ENCODE data around the gene HDAC7. TPM values are rescaled to one million over a fixed set of nuclear protein-coding genes. Genes with fewer than 3 reads are reported as not detected.

HDAC7 gene
- total and polyA plus RNA-seq, 2 of the 13 experiments (the other 11 are each of a cell fraction or from before 2014, with no cell fraction given), result 4.6 to 10.8 TPM

DNA sequence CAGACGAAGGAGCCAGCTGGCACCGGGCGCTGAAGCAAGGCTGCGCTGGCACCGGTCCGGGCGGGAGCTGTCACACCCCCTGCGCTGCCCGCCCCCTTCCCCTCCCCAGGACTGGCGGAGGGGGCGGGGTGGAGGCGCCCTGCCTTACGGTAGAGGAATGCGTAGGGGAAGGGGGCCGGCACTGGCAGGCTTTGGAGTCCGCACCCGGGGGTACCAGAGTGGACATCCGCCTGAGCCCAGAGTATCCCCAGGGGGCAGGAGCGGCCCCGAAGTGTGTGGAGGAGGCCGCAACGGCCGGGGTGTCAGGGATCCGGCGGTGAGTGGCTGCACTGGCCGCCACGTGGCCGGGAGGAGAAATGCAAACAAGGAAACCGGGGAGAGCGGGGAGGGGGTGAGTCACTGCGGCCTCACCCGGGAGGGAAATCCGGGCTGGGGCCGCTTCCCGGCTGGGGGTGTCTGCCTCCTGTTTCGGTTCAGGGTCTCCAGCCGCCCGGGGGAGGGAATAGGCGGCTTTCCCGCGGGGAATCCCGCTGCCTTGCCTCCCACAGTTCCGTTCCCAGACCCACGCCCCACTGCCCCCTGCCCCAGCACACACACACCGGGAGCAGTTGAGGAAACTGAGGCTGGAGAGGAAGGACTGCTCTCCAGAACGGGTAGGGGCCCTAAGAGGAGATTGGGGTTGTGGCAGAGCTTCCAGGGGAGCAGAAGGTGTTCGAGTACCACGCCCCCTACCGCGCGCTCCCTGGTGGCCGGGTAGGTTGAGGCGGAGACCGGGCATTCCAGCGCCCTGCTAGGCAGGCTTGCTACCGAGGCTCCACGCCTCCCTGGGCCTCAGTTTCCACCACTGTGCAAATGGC, 60.6 kb downstream of the HDAC7 start, which contains the start of gene RAPGEF3 (continued):
- TF ChIP-seq KMT2A (CRISPR knock-in tag; IDR thresholded peaks at IDR 0.05), result no peak
- no peak for TF ChIP-seq ZNF224 (CRISPR knock-in tag; IDR thresholded peaks at IDR 0.05)
- TF ChIP-seq, protein P1, sequence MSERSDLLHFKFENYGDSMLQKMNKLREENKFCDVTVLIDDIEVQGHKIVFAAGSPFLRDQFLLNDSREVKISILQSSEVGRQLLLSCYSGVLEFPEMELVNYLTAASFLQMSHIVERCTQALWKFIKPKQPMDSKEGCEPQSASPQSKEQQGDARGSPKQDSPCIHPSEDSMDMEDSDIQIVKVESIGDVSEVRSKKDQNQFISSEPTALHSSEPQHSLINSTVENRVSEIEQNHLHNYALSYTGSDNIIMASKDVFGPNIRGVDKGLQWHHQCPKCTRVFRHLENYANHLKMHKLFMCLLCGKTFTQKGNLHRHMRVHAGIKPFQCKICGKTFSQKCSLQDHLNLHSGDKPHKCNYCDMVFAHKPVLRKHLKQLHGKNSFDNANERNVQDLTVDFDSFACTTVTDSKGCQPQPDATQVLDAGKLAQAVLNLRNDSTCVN (CRISPR knock-in tag; IDR thresholded peaks at IDR 0.05; ENCODE audit: borderline replicate concordance), result no peak
- TF ChIP-seq SP1 (IDR thresholded peaks at IDR 0.05), result no peak
- no peak for TF ChIP-seq SP1 (CRISPR knock-in tag; IDR thresholded peaks at IDR 0.05)
- peak; percentile 40; the same call in 1 of the 2 replicates for TF ChIP-seq THAP11 (CRISPR knock-in tag; IDR thresholded peaks at IDR 0.05)
- TF ChIP-seq, protein P2, sequence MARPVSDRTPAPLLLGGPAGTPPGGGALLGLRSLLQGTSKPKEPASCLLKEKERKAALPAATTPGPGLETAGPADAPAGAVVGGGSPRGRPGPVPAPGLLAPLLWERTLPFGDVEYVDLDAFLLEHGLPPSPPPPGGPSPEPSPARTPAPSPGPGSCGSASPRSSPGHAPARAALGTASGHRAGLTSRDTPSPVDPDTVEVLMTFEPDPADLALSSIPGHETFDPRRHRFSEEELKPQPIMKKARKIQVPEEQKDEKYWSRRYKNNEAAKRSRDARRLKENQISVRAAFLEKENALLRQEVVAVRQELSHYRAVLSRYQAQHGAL (CRISPR knock-in tag; IDR thresholded peaks at IDR 0.05; ENCODE audit: not compliant biosample characterization), result no peak
- no peak for TF ChIP-seq ZNF777 (CRISPR knock-in tag; IDR thresholded peaks at IDR 0.05)
- TF ChIP-seq TCF7 (IDR thresholded peaks at IDR 0.05; ENCODE audit: low read depth), result no peak
- no peak for TF ChIP-seq BHLHE40 (IDR thresholded peaks at IDR 0.05; ENCODE audit: low read length)
- TF ChIP-seq ZSCAN25 (CRISPR knock-in tag; IDR thresholded peaks at IDR 0.05), result no peak
- no peak for TF ChIP-seq ZNF138 (CRISPR knock-in tag; IDR thresholded peaks at IDR 0.05; ENCODE audit: low read depth)
- no peak for TF ChIP-seq SRSF9 (IDR thresholded peaks at IDR 0.05; ENCODE audit: borderline replicate concordance, insufficient read depth, low read depth, low read length, poor library complexity, severe bottlenecking)
- TF ChIP-seq ZNF326 (CRISPR knock-in tag; IDR thresholded peaks at IDR 0.05; ENCODE audit: borderline replicate concordance), result no peak
- no peak for TF ChIP-seq SRSF4 (IDR thresholded peaks at IDR 0.05; ENCODE audit: low read depth, low read length, poor library complexity, severe bottlenecking)
- no peak for TF ChIP-seq MAFG (CRISPR knock-in tag; IDR thresholded peaks at IDR 0.05)
- no peak for TF ChIP-seq ZNF251 (CRISPR knock-in tag; IDR thresholded peaks at IDR 0.05)
- TF ChIP-seq ZMYM4 (CRISPR knock-in tag; IDR thresholded peaks at IDR 0.05), result no peak
- no peak for TF ChIP-seq TBP (CRISPR knock-in tag; IDR thresholded peaks at IDR 0.05)
- TF ChIP-seq, protein P3, sequence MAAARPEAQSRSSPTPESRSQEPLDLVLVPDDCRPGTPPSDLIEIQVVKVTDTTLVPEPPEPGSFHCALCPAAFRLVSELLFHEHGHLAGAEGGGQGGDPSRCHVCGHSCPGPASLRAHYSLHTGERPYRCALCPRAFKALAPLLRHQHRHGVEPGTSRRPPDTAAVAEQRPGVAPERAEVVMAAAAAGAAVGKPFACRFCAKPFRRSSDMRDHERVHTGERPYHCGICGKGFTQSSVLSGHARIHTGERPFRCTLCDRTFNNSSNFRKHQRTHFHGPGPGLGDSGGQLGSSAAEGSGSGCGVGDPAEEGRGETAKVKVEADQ (CRISPR knock-in tag; IDR thresholded peaks at IDR 0.05; ENCODE audit: borderline replicate concordance), result no peak
- no peak for TF ChIP-seq NR3C1 (CRISPR knock-in tag; IDR thresholded peaks at IDR 0.05)
- TF ChIP-seq ZNF839 (CRISPR knock-in tag; IDR thresholded peaks at IDR 0.05; ENCODE audit: borderline replicate concordance), result no peak
- TF ChIP-seq KMT2B (CRISPR knock-in tag; IDR thresholded peaks at IDR 0.05), result 0 out of 2 replicates have a peak, but pooled peaks have one; percentile 8
- TF ChIP-seq, protein P4, sequence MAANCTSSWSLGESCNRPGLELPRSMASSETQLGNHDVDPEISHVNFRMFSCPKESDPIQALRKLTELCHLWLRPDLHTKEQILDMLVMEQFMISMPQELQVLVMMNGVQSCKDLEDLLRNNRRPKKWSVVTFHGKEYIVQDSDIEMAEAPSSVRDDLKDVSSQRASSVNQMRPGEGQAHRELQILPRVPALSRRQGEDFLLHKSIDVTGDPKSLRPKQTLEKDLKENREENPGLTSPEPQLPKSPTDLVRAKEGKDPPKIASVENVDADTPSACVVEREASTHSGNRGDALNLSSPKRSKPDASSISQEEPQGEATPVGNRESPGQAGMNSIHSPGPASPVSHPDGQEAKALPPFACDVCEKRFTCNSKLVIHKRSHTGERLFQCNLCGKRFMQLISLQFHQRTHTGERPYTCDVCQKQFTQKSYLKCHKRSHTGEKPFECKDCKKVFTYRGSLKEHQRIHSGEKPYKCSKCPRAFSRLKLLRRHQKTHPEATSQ (CRISPR knock-in tag; IDR thresholded peaks at IDR 0.05; ENCODE audit: borderline replicate concordance), result no peak
- no peak for TF ChIP-seq ZFP82 (CRISPR knock-in tag; IDR thresholded peaks at IDR 0.05; ENCODE audit: borderline replicate concordance)
- no peak for TF ChIP-seq PTBP1 (IDR thresholded peaks at IDR 0.05; ENCODE audit: low read depth, low read length, poor library complexity, severe bottlenecking)
- no peak for TF ChIP-seq PCBP1 (IDR thresholded peaks at IDR 0.05; ENCODE audit: borderline replicate concordance, low read depth, low read length)
- TF ChIP-seq ZNF558 (CRISPR knock-in tag; IDR thresholded peaks at IDR 0.05; ENCODE audit: borderline replicate concordance), result no peak

All from HepG2 (cell line).